HG03039 (cell line): ENCODE data around the gene TBX21.

Experiments used
- ATAC-seq: cut with Tn5 transposase; IDR thresholded peaks from one replicate; pipeline ENCODE4 v1.9.1; 2021; ENCODE audit warnings: mild to moderate bottlenecking, moderate library complexity; ENCODE audit not compliant: unreplicated experiment

The TBX21 gene

DNA sequence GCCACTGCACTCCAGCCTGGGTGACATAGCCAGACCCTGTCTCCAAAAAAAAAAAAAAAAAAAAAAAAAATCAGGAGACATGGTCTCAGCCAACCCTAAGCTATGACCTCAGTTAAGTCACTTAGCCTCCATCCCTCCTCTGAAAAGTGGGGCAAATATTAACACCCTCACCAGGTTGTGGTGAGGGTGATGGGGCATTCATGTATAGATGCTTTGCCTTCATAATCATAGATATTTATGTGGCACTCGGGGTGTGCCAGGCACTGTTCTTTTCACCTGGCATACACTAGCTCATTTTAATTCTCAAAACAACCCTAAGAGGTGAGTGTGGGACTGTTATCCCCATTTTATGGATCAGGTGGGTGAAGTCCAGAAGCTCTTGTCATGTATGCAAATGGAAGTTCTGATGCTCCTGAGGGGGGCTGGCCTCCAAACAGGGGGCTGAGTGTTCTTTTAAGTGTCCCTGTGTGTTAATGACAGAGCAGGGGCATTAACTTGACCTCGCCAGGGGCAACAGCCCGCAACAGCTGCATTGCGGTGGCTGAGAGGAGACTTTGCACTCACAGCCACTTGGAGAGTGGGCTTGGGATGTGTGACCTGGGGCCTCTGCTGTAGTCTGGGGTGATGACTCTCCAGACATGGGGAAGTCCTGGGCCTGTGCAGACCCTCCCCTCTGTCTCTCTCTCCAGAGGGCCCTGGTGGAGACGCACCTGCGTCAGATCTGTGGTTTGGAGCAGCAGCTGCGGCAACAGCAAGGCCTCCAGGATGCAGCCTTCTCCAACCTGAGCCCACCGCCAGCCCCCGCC, 34.9 kb upstream of the TBX21 start:
- no peak for ATAC-seq

DNA sequence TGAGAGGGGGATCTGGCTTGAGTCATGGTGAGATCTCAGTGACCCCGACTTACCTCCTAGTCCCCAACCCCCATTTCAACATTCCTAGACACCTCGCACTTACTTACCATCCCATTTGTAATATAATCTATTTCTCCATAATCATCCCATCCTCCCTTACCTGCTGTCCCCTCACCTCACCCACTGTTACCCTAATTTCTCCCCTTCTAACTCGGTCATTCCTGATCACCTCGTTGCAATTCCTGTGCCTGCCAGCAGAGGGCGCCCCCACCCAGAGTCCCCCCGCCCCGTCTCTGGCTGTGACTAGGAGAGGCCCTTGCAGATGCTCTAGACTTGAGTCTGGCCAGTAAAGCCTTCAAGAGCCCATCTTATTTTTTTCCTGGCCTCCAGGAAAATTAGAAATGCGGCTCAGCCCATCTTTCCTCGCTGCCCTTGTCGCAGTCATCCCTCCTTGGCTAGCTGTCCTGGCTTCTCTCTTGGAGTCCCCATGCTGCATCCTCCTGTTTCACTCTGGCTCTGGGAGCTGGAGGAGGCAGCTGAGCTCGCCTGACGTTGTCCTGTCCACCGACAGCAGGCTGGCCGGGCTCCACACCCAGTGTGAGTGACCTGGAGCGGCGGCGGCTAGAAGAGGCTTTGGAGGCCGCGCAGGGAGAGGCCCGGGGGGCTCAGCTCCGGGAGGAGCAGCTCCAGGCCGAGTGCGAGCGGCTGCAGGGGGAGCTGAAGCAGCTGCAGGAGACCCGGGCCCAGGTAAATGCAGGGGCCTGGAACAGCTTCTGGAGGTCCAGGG, 34.1 kb upstream of the TBX21 start:
- ATAC-seq = no peak

DNA sequence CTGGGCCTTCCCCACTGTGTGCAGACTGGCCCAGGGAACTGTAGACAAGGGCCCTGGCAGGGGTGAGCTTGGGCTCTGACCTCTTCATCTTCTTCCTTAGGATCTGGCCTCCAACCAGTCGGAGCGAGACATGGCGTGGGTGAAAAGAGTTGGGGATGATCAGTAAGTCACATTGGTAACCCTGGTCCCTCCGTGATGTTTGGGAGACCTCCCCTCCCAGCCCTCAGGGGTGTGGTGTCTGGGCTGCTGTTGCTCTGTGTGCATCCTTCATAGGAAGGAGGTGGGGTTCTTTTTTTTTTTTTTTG, 33.5 kb upstream of the TBX21 start:
- no peak for ATAC-seq

DNA sequence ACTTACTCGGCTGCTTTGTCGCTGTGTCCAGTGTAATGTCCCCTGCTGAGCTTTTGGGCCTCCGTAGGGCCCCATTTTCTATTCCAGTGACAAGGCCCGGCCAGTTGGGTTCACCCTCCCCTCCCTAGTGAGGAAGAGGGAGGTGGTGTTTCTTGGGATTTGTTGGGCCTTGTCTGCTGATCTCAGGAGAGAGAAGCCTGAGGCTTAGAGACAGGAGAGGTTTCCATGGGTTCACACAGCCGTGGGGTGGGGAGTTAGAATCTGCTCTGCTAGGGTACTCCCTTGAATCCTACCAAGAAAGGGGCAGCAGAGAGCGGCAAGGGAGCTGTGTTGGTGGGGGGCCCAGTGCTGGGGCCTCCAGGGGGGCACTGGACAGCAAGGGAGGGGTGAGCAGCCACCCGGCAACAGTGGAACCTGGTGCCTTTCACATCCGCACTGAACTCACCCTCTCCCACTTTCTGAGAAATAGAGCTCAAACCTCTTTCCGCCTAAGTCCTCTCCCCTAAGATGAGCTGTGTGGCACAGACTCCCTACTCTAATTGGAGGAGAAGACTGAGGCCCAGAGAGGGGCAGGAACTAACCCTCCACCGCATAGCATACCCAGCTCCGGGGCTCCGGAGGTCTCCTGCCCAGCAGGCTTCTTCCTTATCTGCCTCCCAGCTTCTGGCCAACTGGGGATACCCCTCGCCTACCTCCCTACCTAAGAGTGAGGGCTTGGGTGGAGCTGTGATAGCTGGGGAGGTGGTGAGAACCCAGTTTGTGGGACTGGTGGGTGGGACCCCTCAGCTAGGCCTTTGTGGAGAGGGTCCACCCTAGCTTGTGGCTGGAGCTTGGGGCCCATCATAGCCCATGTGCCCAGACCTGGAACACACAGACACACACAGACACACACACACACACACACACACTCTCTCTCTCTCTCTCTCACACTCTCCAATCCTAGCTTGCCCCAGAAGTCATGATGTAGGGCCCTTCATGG, 32.3 kb upstream of the TBX21 start:
- ATAC-seq = no peak

DNA sequence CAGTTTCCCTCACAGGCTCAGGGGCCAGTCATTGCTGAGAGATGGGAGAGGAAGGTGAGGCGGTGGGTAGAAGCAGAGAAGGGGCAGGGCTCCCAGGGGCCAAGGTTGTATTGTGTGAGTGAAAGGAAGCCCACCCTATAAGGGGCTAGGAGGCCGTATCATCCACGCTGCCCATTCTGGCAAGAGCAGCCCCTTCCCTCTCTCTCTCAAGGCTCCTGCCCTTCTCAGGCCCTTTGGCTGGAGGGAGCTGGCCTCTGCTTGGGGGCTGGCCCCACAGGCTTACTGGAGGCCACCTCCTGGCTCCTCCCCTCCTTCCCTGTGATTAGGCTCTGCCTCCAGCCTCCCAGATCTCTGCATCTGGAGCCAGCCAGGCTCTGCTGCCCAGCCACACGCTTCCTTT, 31.4 kb upstream of the TBX21 start:
- ATAC-seq = no peak

DNA sequence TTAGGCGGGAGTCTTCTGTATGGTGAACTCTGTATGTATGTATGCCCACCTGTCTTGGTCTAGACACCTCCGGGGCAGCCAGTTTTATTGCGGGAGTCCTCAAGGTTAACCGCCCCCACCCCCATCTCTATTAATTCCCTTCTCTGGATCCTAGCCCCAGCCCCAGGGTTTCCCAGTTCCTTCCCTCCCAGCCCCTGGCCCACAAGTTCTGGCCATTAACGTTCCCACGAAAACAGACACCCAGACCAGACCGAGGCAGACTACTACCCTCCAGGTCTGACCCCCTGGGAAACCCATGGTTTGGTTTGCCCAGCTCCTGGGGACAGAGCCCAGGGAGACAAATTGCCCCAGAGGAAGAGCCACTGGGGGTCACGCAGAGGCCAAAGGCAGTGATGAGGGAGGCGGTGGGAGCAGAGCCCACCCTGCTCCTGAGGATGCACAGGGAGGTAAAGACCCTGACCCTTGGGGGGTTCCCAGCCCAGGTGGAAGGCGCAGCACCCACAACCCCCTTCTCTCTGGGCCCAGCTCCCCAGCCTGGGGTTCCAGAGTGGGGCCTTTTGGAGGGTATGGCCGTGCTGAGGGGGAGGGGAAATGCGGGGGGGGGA, 30.5 kb upstream of the TBX21 start:
- no peak for ATAC-seq

DNA sequence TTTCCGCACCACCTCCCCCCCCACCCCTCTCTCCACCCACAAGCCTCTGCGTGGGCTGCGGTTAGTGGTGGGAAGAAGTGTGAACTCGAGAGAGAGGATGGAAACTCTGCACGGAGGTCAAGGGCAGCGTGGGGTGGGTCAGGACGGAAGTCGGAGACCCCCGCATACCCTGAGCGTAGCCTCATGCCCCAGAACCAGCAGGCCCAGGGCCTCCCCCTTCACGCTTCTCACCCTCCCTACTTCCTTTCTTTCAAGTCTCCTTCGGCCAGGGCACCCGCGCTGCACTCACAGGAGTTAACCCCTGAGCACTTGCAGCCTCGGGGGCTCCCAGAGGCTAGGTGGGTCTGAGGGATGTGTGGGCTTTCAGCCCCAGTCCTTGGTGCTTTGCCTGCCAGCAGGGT, 29.8 kb upstream of the TBX21 start:
- ATAC-seq = no peak

DNA sequence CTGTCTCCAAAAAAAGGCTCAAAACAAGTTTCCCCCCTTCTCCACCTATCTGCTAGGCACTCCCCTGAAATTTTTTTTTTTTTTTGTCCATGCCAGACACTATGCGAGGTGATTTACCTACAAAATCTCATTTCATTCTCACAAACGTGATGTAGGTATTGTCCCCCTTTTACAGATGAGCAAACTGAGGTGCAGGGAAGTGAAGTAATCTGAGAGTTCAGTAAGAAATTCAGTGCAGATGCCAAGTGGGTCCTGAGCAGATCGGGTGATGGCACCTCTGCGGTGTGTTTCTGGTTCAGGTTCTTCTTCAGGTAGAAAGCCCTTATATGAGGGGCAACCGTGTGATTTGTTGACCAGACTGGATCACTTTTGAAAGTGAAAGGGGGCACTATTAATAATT, 29.4 kb upstream of the TBX21 start:
- ATAC-seq = no peak

DNA sequence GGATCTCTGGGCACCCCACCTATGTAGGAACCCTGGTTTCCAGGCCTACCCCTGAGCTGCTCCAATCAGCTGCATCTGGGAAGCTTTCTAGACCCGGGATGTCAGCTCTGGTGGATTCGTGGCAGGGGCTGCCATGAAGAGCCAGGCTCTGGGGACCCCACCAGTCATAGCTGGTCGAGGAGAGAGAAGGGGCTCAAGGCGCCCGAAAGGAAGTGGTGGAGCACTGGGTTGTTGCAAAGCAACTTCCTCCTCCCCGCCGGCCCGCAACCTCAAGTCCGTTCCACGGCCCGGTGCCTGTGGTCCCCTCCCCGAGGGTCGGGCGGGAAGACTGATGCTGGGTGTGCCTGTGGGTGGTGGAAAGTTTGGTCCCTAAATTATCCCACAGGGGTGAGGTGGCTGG, 28.9 kb upstream of the TBX21 start:
- ATAC-seq = no peak

DNA sequence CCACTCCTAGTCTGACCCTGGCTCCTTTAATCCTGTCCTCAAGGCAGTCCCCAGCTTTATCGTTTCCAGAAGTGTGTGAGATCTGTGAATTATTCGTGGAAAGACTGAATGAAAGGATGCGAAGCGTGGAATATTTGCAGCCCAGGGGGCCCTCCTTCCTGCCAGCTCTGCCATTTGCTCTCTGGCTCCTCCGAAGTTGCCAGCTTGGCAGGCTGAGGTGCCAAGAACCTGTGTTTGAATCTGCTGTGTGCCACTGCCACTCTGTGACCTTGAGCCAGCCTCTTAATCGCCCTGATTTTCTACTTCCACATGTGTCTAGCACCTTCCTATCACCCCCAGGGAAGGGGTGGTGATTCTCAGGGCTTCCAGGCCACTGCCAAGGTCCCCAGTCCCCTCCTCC, 28.3 kb upstream of the TBX21 start:
- ATAC-seq = no peak

DNA sequence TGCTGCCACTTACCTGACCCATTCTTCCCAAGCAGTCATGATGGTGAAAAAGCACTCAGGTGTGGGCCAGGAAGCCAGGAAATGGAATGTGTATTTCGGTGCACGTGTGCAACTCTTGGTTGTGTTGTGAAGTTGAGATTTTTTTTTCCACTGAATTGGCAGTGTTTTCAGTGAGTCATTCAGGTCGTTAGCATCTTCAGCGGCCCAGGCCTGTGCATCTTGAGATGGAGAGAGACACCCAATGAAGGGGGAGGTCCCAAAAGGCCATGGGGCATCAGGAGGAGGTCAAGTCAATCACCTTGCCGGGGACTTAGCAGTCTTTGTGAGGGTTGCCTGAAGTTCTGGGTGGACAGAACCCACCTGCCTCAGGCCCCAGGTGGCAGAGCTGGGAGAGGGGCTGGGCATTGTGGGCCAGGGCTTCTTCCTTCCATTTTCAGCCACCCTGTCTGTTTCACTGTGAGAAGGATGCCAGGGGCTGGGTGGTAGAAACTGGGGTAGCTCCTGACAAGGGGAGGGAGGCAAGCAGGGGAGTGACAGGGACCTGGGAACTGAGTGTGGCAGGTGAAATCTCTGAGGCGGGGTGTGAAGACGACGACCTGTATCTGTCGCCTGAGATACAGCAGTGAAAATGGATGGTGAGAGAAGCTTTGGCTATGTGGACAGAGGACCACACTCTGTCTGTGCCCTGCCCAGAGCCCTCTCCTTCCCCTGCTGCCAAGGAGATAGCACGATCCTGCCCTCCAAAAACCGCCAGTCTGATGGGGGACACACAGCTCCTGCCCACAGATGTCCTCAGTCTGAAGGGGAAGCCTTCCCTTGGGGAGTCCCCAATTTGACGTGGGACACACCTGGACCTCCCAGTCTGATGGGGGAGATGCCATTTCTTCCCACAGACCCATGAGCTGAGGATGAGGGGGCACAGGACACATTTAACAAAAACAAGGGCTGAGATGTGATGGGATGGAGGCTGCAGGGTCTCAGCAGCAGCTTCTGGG, 27.2 kb upstream of the TBX21 start:
- ATAC-seq = no peak

DNA sequence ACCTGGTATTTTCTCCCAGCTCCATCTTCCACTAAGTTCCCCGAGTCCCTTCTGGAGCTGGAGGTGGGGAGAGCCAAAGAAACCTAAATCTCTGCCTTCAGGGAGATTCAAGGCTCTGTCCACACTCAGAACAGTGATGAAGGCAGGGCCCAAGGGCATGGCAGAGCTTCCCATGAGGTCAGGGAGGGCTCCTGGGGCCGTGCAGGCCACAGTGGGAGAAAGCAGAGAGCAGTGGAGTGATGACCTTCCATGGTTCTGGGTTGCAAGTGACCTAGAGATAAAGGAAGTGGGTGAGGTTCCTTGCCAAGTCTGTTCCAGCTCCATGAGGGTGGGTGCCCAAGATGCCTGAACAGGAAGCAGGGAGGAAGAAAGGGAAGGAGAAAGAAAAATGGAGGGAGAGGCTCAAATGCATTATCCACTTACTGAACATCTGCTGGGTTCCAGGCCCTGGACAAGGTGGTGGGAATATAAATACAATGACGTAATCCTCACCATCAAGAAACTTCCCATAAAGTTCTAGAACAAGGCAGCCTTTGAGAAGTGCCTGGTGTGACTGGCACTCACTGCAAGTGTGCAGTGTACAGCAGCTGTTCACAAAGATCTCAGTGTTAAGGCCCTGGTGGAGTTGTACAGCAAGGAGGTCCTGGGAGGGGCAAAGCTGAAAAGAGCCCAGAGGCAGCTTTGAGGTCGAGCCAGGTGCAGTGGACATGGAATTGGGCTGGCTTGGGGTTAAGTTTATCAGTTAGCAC, 25.8 kb upstream of the TBX21 start:
- ATAC-seq = no peak

DNA sequence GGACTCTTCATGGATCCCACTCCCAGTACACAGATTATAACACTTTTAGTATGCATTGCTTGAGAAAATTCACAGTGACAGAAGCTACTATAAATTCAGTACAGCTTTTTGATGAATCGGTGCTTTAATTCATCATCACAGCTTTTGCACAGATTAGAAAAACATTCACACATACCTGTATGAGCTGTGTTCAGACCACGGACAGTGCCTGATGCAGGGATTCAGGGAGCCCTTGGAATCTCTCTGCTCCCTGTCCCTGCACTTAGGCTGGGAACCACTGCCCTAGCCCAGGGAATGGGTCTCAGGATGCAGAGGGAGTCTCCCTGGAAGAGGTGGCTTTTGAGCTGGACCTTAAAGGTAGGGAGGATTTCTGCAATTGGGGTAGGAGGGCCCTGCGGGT, 25.2 kb upstream of the TBX21 start:
- no peak for ATAC-seq

DNA sequence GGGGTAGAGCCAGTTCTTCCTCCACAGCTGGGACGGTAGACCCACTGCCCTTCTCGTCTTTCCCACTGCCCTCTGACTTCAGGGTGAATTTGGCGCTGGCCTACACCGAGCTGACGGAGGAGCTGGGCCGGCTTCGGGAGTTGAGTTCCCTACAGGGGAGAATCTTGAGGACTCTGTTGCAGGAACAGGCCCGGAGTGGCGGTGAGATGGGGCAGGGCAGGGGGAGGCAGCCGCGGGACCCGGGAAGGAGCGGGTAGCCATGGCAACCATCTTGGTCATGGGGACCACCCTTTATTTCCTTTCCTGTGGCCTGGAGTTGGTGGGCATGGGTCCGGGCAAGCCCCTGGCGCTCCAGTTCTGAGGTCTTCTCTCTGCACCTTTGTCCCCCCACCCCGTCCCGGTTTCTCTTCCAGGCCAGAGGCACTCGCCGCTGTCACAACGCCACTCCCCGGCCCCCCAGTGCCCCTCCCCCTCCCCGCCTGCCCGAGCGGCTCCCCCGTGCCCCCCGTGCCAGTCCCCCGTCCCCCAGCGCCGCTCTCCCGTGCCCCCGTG, 24.6 kb upstream of the TBX21 start:
- no peak for ATAC-seq

DNA sequence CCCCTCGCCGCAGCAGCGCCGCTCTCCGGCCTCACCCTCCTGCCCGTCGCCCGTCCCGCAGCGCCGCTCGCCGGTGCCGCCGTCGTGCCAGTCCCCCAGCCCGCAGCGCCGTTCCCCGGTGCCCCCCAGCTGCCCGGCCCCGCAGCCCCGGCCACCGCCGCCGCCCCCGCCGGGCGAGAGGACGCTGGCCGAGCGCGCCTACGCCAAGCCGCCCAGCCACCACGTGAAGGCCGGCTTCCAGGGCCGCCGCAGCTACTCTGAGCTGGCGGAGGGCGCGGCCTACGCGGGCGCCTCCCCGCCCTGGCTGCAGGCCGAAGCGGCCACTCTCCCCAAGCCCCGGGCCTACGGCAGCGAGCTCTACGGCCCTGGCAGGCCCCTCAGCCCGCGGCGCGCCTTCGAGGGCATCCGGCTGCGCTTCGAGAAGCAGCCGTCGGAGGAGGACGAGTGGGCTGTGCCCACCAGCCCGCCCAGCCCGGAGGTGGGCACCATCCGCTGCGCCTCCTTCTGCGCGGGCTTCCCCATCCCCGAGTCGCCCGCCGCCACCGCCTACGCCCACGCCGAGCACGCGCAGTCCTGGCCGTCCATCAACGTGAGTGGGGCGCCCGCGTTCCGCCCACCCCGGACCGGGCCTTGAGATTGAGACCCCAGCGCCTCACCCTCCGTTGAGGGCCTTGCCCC, 24.0 kb upstream of the TBX21 start:
- no peak for ATAC-seq

DNA sequence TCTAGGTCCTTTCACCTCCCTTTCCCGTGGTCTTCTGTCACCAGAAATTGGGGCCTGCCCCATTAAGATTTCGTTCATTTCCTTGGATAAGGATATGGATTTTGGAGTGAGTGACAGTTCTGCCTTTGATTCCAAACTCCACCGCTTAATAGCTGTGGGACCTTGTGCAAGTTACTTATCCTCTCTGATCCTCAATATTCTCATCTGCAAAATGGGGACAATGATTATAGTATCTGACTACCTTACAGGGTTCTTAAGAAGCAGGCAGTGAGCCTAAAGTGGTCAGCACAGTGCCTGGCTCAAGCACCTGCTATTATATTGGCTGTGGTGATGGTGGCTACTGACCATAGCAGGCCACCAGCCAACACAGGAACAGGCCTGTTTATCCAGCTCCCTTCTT, 23.4 kb upstream of the TBX21 start:
- ATAC-seq = no peak

DNA sequence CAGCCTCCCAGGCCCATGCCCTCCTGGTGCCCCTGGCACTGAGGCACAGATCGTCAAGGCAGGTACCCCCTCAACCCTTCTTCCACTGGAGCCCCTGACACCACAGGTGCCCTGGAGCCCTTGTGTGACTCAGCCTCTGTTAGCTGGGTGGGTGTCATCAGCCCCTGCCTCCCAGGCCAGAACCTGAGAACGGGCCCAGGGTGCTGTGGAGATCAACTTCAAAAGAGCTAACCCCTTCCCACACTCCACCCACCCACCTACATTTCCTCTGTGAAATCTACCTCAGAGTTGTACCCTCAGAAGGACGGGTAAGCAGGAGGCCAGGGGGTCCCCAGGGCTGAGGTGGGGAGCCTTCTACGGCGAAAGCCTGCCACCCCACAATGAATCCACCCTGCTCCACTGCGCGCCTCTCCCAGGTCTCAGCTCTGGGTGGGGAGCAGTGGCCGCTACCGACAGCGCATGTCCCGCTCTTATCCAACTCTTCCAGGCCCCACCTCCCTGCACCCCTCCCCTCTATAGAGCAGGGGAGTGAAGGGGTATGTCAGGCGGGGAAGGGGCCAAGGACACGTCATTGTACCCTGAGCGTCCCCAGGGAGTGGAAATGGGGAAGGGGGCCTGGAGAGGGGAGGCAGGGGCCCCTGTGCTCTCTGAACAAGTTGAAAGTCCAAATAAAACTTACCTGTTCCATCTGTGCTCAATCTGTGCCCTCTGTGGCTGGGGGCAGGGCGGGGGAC, 21.5 kb upstream of the TBX21 start:
- ATAC-seq = no peak
